T-helper 22 cell (primary cell): Measurements from ENCODE around the gene SUMO4.

ENCODE experiments used
- DNase-seq: peaks from one replicate; pipeline ENCODE4 v3.0.0-alpha.2; 2020; ENCODE audit warnings: low read depth

Gene SUMO4

GRCh38 chr6:149389509-149390297, 10.4 kb upstream of the SUMO4 start:
- no peak for DNase-seq

GRCh38 chr6:149392093-149392492, 8.0 kb upstream of the SUMO4 start:
- no peak for DNase-seq

- DNase-seq: no peak
Measured at GRCh38 chr6:149392535-149392934, 7.5 kb upstream of the SUMO4 start.

GRCh38 chr6:149393002-149393679, 6.9 kb upstream of the SUMO4 start:
- DNase-seq: no peak

GRCh38 chr6:149395185-149395584, 4.9 kb upstream of the SUMO4 start:
- no peak for DNase-seq

GRCh38 chr6:149397384-149397783, 2.7 kb upstream of the SUMO4 start:
- DNase-seq: no peak

GRCh38 chr6:149403534-149403933, 3.5 kb downstream of the SUMO4 start:
- no peak for DNase-seq

GRCh38 chr6:149405823-149406765, 6.0 kb downstream of the SUMO4 start:
- DNase-seq: no peak

- DNase-seq: no peak
Measured at GRCh38 chr6:149409617-149410016, 9.6 kb downstream of the SUMO4 start.

GRCh38 chr6:149410557-149410956, 10.5 kb downstream of the SUMO4 start:
- no peak for DNase-seq

- DNase-seq: no peak
Measured at GRCh38 chr6:149414009-149414408, 13.9 kb downstream of the SUMO4 start.

GRCh38 chr6:149414821-149415220, 14.8 kb downstream of the SUMO4 start:
- DNase-seq: no peak

- no peak for DNase-seq
Measured at GRCh38 chr6:149419696-149420404, 19.8 kb downstream of the SUMO4 start.

- DNase-seq: no peak
Measured at GRCh38 chr6:149421132-149421531, 21.1 kb downstream of the SUMO4 start.

- DNase-seq: no peak
Measured at GRCh38 chr6:149422581-149422980, 22.5 kb downstream of the SUMO4 start.

GRCh38 chr6:149423964-149424440, 23.9 kb downstream of the SUMO4 start:
- no peak for DNase-seq

GRCh38 chr6:149425224-149425623, 25.2 kb downstream of the SUMO4 start:
- DNase-seq: no peak

GRCh38 chr6:149425754-149426153, 25.7 kb downstream of the SUMO4 start:
- no peak for DNase-seq

GRCh38 chr6:149428606-149429005, 28.5 kb downstream of the SUMO4 start:
- no peak for DNase-seq

GRCh38 chr6:149429427-149430360, 29.6 kb downstream of the SUMO4 start:
- no peak for DNase-seq
